ENCODE measurements around the gene RAD51AP1. TPM values are rescaled to one million over a fixed set of nuclear protein-coding genes. Genes with fewer than 3 reads are reported as not detected.

RAD51AP1 gene
- total RNA-seq, 1 experiment from 2014 or later: 59.4 TPM

- no peaks in the 10 kb centered on the region for H3K23me2 ChIP-seq (ENCODE audit: insufficient read length, low read depth, low read length, poor library complexity, severe bottlenecking)
- DNase-seq: no peak
- H3K18ac ChIP-seq (ENCODE audit: insufficient read length, low read depth, low read length): no peak overlapping the region
- Mint-ChIP-seq H3K27ac (peak overlapping the region in 1 of 3 experiments; percentile 69; a peak in 1 of 7 replicates), H3K27me3 (ENCODE audit: low read depth) (peaks cover 8% of the 10 kb centered on the region), H3K4me3 (no peak overlapping the region), H3K4me1 (peaks cover 31 to 36% of the 10 kb centered on the region in 2 experiments), H3K36me3 (ENCODE audit: insufficient read depth in 1 of 3, low read depth in 3 of 3) (no peaks in the 10 kb centered on the region), H3K9me3 (no peaks in the 10 kb centered on the region; a peak in 1 of 5 replicates)
- H3T11ph ChIP-seq (ENCODE audit: low read length): no peak overlapping the region
- no peaks in the 10 kb centered on the region for H3K9me3 ChIP-seq (ENCODE audit: control insufficient read depth, low read depth, low read length)
- no peak overlapping the region for H4K91ac ChIP-seq (ENCODE audit: insufficient read length, low read depth, low read length)
- H3K4ac ChIP-seq (ENCODE audit: low read depth, low read length): no peak overlapping the region
- no CpG with 5 or more reads among the region's 6 CpGs for WGBS (ENCODE audit: extremely low coverage, insufficient read length, low lambda C conversion rate)
- H2AK5ac ChIP-seq (ENCODE audit: insufficient read length, low read length): no peak overlapping the region
- H3K79me1 ChIP-seq (ENCODE audit: insufficient read depth, low read depth, low read length, poor library complexity, severe bottlenecking): no peaks in the 10 kb centered on the region
- H3K27me3 ChIP-seq (ENCODE audit: insufficient read depth, low read length): no peaks in the 10 kb centered on the region
- no peak overlapping the region for H2BK15ac ChIP-seq (ENCODE audit: low read depth, low read length)
- H4K5ac ChIP-seq (ENCODE audit: insufficient read length, low read depth, low read length): peak overlapping the region; percentile 67
- TF ChIP-seq CTCF (conservative IDR thresholded peaks at IDR 0.05): no peak
- no peak overlapping the region for H3K14ac ChIP-seq (ENCODE audit: insufficient read depth, low read length)
- H2BK5ac ChIP-seq (ENCODE audit: insufficient read length, low read length): no peak overlapping the region
- no peak overlapping the region for H4K8ac ChIP-seq (replicated peaks; ENCODE audit: insufficient read length, low read depth, low read length)
- no peak overlapping the region for H2BK20ac ChIP-seq (ENCODE audit: low read depth, low read length, poor library complexity, severe bottlenecking)
- no peak overlapping the region for H2BK120ac ChIP-seq (ENCODE audit: low read depth, low read length, poor library complexity, severe bottlenecking)
- H2BK12ac ChIP-seq (ENCODE audit: insufficient read length, low read depth, low read length): no peak overlapping the region
- H2AFZ ChIP-seq (ENCODE audit: low read length): no peak overlapping the region
- H3K4me2 ChIP-seq (ENCODE audit: insufficient read depth, insufficient read length, low read length): no peak overlapping the region
- no peaks in the 10 kb centered on the region for H3K79me2 ChIP-seq (ENCODE audit: insufficient read depth, low read length)
- no peak overlapping the region for H3K9ac ChIP-seq (ENCODE audit: extremely low read depth, insufficient read length, low read length)
- H3K56ac ChIP-seq (ENCODE audit: insufficient read length, low read depth, low read length): no peak overlapping the region
- no peaks in the 10 kb centered on the region for H4K20me1 ChIP-seq (ENCODE audit: control insufficient read depth, insufficient read depth, insufficient read length)
- no peaks in the 10 kb centered on the region; the same call in 1 of the 2 replicates for H3K4me1 ChIP-seq (ENCODE audit: insufficient read depth, low read length)
- H3K27ac ChIP-seq (ENCODE audit: insufficient read length, low read depth, low read length): no peak overlapping the region
- H3K23ac ChIP-seq (ENCODE audit: insufficient read length, low read depth, low read length): peak overlapping the region; percentile 87
Measured at GRCh38 chr12:4584281-4584680, 45.6 kb downstream of the RAD51AP1 start.

Data from H9 (cell line).